Calu3 (cell line): ENCODE results near the gene CCDC71L. TPM values are rescaled to one million over a fixed set of nuclear protein-coding genes. Genes with fewer than 3 reads are reported as not detected.

Source experiments
- BruUV-seq: library from RNA; stranded (reverse); fragments of 400-500 nt; replicated peaks from 2 replicates; lab custom pipeline; 2021; lab: Mats Ljungman, UMichigan
- CTCF ChIA-PET: fragments of 300-600 bp; sonication (Branson Sonifier 250); formaldehyde crosslinking; loops from one replicate; lab custom pipeline; 2022; ENCODE audit warnings: antibody characterized with exemption; lab: Charles Lee
- DNase-seq: peaks from one replicate; pipeline ENCODE4 v3.0.0; 2022
- H3K27ac Mint-ChIP-seq: one replicate; pipeline ENCODE4 v1.8.0; 2022; ENCODE audit warnings: mixed read lengths; ENCODE audit not compliant: unreplicated experiment
- H3K27me3 Mint-ChIP-seq: one replicate; pipeline ENCODE4 v1.8.0; 2022; ENCODE audit warnings: mixed read lengths; ENCODE audit not compliant: unreplicated experiment
- H3K36me3 Mint-ChIP-seq: one replicate; pipeline ENCODE4 v1.8.0; 2022; ENCODE audit warnings: mild to moderate bottlenecking, moderate library complexity, mixed read lengths; ENCODE audit not compliant: insufficient read depth, unreplicated experiment
- H3K4me1 Mint-ChIP-seq: one replicate; pipeline ENCODE4 v1.8.0; 2022; ENCODE audit warnings: mild to moderate bottlenecking, low read depth, mixed read lengths; ENCODE audit not compliant: unreplicated experiment
- H3K4me3 Mint-ChIP-seq: one replicate; pipeline ENCODE4 v1.8.0; 2022; ENCODE audit warnings: mild to moderate bottlenecking, low read depth, moderate library complexity, mixed read lengths; ENCODE audit not compliant: unreplicated experiment
- H3K9me3 Mint-ChIP-seq: one replicate; pipeline ENCODE4 v1.8.0; 2022; ENCODE audit warnings: low read depth, mixed read lengths; ENCODE audit not compliant: unreplicated experiment
- intact Hi-C: fragments of 100-400 bp; cut with micrococcal nuclease; formaldehyde crosslinking; loops from one replicate; pipeline ENCODE4 v1.10.0; 2022; ENCODE audit not compliant: unreplicated experiment
- total RNA-seq: library from RNA; stranded (reverse); gene quantifications from 2 replicates; pipeline ENCODE4 v1.2.3, GENCODE V29; 2022
- TF ChIP-seq, protein P1 (sequence below): fragments of 200-600 bp; IDR thresholded peaks from one replicate; pipeline ENCODE4 v1.8.0; 2022; ENCODE audit warnings: antibody characterized with exemption; ENCODE audit not compliant: unreplicated experiment

Gene CCDC71L
- total RNA-seq, 1 experiment from 2014 or later, result 28.1 TPM

GRCh38 chr7:106652092-106652491 is 8.9 kb downstream of the CCDC71L start:
- H3K27me3 Mint-ChIP-seq, result no peaks in the 10 kb centered on the region
- no peak for DNase-seq
- no TSS peak for BruUV-seq
- CTCF ChIA-PET, result no interaction called here
- intact Hi-C loops, result no loop called here
- H3K9me3 Mint-ChIP-seq, result no peaks in the 10 kb centered on the region
- H3K4me3 Mint-ChIP-seq, result no peak overlapping the region
- H3K36me3 Mint-ChIP-seq, result no peaks in the 10 kb centered on the region
- TF ChIP-seq, protein P1, sequence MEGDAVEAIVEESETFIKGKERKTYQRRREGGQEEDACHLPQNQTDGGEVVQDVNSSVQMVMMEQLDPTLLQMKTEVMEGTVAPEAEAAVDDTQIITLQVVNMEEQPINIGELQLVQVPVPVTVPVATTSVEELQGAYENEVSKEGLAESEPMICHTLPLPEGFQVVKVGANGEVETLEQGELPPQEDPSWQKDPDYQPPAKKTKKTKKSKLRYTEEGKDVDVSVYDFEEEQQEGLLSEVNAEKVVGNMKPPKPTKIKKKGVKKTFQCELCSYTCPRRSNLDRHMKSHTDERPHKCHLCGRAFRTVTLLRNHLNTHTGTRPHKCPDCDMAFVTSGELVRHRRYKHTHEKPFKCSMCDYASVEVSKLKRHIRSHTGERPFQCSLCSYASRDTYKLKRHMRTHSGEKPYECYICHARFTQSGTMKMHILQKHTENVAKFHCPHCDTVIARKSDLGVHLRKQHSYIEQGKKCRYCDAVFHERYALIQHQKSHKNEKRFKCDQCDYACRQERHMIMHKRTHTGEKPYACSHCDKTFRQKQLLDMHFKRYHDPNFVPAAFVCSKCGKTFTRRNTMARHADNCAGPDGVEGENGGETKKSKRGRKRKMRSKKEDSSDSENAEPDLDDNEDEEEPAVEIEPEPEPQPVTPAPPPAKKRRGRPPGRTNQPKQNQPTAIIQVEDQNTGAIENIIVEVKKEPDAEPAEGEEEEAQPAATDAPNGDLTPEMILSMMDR, result no peak
- no peak overlapping the region for H3K27ac Mint-ChIP-seq
- H3K4me1 Mint-ChIP-seq, result peaks cover 8% of the 10 kb centered on the region

DNA sequence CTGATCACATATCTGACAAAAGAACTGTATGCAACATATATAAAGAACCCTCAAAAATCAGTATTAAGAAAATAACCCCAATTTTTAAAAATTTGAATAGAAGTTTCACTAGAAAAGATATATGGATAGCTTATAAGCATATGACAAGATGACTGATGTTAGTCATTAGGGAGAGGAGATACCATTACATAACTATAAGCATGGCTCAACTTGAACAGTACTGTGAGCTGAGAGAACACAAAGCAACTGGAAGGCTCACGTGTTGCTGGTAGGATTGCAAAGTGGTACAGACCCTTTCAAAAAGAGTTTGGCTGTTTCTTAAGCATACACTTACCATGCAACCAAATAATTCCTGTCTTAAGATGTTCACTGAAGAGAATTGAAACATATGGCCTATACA is 14.7 kb downstream of the CCDC71L start:
- CTCF ChIA-PET, result no interaction called here
- Mint-ChIP-seq H3K4me3 (no peak overlapping the region), H3K27me3 (no peaks in the 10 kb centered on the region), H3K4me1 (no peaks in the 10 kb centered on the region), H3K9me3 (no peaks in the 10 kb centered on the region), H3K27ac (no peak overlapping the region), H3K36me3 (no peaks in the 10 kb centered on the region)
- TF ChIP-seq, protein P1, result no peak
- no peak for DNase-seq
- intact Hi-C loops, result no loop called here
- no TSS peak for BruUV-seq

DNA sequence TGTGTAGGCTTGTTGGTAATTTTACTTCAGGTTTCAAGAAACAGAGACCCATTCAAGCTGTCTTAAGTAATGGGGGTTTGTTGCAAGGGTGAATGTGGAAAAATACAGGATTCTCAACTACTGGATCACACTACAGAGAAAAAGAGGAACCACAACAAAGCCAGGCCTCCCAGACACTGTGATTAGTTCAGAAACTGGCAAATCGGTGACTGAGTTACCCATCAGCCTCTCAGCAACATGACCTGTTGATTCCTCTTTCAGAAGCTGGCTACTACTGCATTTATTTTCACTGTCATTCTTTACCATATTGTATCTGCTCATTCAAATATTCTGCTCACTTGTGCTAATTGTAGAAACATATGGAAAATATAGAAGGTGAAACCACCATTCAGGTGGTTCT is 16.0 kb downstream of the CCDC71L start:
- Mint-ChIP-seq H3K27me3 (no peaks in the 10 kb centered on the region), H3K4me3 (no peak overlapping the region), H3K27ac (no peak overlapping the region), H3K9me3 (no peaks in the 10 kb centered on the region), H3K36me3 (no peaks in the 10 kb centered on the region), H3K4me1 (no peaks in the 10 kb centered on the region)
- CTCF ChIA-PET, result no interaction called here
- TF ChIP-seq, protein P1, result no peak
- DNase-seq, result no peak
- intact Hi-C loops, result no loop called here
- no TSS peak for BruUV-seq

GRCh38 chr7:106643216-106644000 is 17.6 kb downstream of the CCDC71L start:
- no TSS peak for BruUV-seq
- Mint-ChIP-seq H3K36me3 (no peaks in the 10 kb centered on the region), H3K27me3 (no peaks in the 10 kb centered on the region), H3K4me3 (no peak overlapping the region), H3K27ac (no peak overlapping the region), H3K9me3 (peaks cover 4% of the 10 kb centered on the region), H3K4me1 (no peaks in the 10 kb centered on the region)
- intact Hi-C loops, result no loop called here
- TF ChIP-seq, protein P1, result no peak
- no peak for DNase-seq
- CTCF ChIA-PET, result no interaction called here
